GM12865 (cell line): ENCODE results near the gene TMA7.

Experiments used
- DNase-seq: peaks from one replicate; pipeline ENCODE4 v3.0.0; 2010; ENCODE audit warnings: low read depth
- H3K4me3 ChIP-seq: 2 replicates; pipeline ENCODE4 v1.5.1; 2011; ENCODE audit warnings: mild to moderate bottlenecking, low read depth, low read length, control low read depth
- TF ChIP-seq, protein P1 (sequence below): IDR thresholded peaks from 2 replicates; pipeline ENCODE4 v1.5.1; 2011; ENCODE audit warnings: low read length, control low read depth, low read depth, inconsistent platforms; ENCODE audit not compliant: insufficient read depth; ENCODE audit errors: missing control alignments

Gene TMA7

DNA sequence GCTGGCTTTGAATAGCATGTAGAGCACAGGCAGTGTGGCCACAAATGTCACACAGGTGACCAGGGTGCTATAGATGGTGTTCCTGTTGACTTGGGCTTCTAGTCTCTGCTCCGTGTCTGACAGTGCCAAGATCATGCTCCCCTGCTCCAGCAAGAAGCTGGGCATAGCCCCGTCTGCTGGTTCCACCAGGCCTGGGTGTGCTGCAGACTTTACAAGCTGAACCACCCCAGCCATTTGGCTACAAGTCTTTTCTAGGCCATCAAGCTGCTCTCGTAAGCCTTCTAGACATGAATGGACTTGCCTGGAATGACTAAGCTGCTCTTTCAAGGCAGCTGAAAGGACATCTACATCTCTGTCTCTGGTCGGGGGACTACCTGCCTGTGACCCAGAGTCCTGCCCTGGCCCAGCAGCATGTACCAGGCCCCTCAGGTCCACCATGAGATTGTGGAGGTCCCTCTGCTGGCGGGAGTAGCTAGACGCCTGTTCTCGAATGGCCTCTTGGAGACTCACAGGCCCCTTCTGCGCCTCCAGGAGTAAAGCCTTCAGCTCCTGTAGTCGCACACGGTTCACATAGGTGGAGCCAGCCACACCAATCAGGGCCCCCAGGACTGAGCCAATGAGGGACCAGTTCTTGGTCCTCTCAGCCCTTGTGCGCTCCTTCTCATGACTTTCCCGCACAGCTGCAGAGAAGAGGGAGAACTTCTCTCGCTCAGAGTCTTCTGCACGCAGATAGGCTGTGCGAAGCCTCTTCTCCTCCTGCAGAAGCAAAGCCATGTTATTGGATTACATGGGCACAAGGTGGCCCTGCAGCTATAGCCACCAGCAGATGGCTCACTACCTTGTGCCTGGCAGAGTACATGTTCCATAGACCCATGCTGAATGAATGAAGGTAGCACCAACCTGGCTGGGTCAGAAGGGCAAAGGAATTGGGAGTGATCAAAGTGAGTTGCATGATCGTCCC lies 7.4 kb upstream of the TMA7 start:
- no peak overlapping the region for H3K4me3 ChIP-seq
- DNase-seq, result peak; percentile 46
- TF ChIP-seq, protein P1, sequence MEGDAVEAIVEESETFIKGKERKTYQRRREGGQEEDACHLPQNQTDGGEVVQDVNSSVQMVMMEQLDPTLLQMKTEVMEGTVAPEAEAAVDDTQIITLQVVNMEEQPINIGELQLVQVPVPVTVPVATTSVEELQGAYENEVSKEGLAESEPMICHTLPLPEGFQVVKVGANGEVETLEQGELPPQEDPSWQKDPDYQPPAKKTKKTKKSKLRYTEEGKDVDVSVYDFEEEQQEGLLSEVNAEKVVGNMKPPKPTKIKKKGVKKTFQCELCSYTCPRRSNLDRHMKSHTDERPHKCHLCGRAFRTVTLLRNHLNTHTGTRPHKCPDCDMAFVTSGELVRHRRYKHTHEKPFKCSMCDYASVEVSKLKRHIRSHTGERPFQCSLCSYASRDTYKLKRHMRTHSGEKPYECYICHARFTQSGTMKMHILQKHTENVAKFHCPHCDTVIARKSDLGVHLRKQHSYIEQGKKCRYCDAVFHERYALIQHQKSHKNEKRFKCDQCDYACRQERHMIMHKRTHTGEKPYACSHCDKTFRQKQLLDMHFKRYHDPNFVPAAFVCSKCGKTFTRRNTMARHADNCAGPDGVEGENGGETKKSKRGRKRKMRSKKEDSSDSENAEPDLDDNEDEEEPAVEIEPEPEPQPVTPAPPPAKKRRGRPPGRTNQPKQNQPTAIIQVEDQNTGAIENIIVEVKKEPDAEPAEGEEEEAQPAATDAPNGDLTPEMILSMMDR, result no peak

DNA sequence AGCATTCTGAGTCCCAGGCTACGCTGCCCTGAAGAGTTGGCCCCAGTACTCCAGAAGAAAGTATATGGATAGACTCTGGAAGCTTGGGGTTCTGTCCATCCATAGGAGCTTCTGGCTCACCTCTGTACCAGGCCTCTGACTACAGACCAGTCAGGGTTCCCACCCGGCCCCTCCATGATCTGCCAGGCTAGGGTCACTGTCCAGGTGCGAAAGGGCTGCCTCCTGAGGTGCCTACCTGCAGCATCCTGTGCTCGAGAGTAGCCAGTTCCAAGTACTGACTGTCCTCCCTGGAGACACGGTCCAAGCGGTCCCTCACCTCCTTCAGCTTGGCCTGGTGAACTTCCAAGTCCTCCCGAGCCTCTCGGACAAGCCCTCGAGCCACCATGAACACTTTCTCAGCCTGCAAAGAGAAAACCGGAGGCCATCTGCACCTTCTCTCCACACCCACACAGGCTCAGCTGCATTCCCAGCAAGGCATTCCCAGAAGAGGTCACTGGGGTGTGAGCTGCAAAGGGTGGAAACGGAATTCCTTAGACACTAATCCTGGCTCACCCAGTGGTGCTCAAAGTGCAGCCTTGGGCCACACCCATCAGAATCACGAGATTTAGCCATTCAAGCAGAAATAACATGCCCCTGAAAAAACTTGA lies 6.5 kb upstream of the TMA7 start:
- no peak overlapping the region for H3K4me3 ChIP-seq
- DNase-seq, result no peak
- TF ChIP-seq, protein P1, result no peak

DNA sequence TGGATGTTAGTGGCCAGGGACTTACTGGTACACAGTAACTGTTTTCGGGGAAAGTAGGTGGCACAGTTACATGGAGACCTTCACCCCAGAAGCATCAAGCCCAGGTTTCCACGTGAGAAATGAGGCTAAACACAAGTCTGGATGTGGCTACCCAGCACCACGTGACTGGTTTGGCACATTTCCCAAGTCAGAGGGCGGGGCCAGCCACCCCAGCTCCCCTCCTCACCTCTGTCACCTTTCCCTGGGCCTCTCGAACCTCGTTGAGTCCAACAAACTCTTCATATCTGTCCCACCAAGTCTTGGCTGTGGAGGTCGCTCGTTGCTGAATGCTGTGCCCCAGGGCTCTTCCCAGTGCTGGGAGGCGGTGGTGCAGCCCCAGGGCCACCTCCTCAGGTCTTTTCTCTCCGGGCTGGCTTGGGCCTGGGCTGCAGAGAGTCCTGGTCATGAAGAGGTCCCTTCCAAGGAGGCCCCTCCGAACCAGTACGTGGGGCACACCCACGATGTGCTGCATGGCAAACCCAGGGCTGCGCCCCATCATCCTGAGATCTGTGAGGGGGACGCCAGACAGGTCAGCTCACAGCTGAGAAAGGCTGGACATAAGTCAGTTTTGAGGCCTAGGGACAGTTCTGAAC lies 5.3 kb upstream of the TMA7 start:
- TF ChIP-seq, protein P1, result no peak
- no peak for DNase-seq
- H3K4me3 ChIP-seq, result no peak overlapping the region

DNA sequence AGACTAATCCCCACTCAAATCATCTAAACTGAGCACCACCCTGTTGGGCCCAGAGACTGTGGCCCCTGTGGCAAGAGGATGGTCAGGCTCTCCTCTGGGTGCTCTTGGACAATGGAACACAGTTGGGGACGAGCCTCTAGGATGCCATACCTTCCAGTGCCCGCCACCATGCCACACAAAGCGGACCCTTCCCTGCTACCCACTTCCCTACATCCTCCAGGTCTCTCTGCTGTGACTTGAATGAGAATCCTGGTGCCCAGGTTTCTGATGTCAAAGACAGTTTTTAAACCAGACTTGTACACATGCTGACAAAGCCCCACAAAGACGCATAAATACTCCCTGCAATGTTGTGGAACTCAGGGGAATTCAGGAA lies 4.8 kb upstream of the TMA7 start:
- TF ChIP-seq, protein P1, result no peak
- no peak for DNase-seq
- H3K4me3 ChIP-seq, result no peak overlapping the region

DNA sequence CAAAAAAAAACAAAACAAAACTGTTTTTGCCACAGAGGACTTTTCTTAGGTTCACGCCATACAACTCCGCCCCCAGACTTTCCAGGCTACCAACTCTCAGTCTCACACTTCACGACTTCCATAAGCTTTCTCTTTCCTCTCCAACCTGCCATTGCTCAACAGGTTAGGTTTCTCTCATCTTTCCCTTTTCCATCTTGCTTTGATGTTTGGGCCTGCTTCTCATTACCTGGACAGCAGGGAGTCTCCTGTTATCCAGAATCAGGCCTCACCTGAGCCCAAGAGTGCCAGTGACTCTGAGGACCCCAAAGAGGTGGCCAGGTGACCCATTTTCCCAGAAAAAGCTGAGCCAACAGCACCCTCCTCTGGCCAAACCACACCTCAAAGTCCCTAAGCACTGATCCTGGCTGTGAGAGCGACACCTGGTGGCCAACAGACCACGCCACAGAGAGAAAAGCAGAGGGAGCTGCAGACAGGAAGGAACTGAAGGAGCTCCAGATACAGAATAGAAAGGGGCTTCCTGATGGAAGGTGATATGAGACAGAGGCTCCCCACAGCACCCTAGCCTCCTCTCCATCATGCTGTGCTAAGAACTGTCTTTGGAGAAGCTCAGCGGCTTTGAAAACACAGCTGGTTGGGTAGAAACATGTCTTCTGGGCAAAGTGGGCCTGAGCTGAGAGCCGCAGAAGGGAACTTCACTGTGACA lies 4.1 kb upstream of the TMA7 start:
- DNase-seq, result peak; percentile 90

DNA sequence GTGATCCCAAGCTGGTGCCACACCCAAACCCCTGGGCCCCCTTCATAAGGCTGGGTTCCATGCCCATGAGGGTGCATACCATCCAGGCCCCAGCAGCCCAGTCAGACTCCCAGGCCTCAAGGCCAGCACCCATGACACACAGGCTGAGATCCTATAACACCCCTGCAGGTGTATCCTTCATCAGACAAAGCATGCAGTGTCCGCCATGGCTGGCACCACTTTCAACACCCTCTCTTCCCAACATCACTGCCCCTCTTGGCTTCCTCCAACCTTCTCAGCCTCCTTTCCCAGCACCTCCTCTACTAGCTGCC lies 3.6 kb upstream of the TMA7 start:
- TF ChIP-seq, protein P1, result no peak
- H3K4me3 ChIP-seq, result no peak overlapping the region
- no peak for DNase-seq

More for the DNA sequence above, 4.1 kb upstream of the TMA7 start:
- no peak overlapping the region for H3K4me3 ChIP-seq
- TF ChIP-seq, protein P1, result peak; percentile 99
